SKM-1 (cell line): ENCODE measurements around the gene IL10RA.

Experiments used
- DNase-seq: peaks from one replicate; lab custom pipeline; 2025; ENCODE audit not compliant: unreplicated experiment; lab: John Stamatoyannopoulos, UW

IL10RA gene

DNA sequence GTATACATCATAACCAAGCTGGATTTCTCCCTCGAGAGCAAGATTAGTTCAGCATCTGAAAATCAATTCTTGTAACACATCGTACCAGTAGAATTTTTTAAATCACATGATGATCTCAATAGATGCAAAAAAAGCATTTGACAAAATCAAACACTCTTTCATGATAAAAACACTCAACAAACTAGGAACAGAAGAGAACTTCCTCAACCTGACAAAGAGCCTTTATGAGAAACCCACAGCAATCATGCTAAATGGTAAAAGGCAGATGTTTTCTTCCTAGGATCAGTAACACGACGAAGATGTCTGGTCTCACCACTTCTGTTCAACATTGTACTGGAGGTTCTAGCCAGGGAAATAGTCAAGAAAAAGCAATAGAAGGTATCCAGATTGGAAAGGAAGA is 56.6 kb downstream of the IL10RA start:
- no peak for DNase-seq

DNA sequence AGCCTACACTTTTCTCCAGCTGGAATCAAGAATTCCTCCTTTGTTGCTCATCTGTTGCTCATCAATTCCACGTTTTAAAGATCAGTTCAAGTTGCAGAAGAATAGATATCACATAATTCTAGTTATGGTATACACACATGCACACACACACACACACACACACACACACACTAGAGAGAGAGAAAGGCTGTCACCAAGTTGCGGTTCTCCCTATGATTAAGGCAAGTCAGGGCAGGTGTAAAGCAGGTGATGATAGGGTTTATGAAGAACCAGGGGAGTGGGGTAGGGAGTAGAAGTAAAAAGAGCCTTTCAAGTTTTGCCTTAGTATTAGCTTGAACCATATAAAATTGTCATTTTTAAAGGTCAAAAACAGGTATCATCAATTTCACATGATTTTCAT is 59.0 kb downstream of the IL10RA start:
- DNase-seq = no peak

DNA sequence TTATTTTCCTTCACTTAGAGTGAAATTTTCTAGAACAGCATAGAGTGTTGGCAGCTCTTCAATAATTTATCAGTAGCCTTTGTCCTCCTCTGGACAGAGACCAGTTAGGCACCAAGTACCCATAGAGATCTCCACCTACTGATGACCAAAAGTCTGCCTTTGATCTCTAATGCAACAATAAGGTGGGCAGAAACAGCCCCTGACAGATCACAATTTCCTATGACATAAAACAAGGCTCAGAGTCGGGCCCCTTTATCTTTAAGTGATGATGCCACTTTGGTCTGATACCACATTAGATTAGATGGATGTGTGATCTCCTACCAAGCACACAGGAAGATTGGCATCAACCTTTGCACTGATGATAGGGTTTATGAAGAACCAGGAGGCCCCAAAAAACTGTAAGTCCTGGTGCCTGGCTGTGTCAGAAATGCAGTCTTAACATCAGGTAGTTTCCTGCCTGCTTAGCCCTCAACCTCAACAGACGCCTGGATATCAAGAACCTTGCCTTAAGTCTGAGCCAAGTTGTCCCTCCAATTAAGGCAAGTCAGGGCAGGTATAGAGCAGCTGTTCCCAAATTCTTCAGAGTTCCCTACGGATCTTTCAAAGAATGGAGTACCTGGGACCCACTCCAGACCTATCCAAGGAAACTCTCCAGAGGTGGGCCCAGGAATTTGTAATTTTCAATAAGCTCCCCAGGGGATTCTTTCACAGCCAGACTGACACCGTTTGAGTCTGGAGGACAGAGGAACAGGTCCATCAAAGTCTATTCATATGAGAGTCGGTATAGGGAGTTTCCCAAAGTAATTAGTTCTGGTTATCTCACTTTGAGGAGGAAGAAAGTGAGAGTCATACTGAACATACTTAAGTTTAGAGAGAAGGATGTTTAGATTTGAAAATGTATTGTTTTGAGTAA is 60.1 kb downstream of the IL10RA start:
- DNase-seq = no peak

DNA sequence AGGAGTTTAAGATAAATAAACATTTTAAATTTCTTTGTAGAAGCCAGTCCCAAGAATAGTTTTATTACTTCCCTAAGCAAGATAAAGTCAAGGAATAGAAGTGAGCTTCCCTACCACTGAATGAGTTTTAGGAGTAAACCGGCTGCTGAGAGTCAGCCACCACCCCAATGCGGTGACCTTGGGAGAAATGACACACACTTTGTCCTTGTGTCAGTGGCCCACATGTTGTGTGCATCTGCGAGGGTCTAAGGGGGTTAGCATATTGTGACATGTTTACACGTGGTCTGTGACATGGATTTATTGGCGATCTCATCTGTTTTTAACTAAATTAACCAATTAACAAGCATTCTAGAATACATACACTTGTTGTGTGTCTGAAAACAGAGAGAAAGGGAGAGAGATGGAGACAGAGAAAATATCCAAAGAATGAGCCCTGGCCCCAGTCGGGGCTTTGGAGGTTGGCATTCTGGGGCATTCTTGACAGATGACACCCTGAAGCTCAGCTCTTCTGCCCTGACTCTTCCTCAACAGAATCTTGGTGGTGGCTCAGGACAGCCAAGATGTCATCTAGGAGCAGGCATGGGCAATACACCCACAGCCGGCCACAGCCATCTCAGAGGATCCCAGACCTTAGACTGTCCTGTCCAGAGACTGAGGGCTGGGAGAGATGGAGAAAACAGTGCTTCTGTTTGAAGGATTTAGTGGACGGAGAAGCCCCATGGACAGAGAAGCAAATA is 60.9 kb downstream of the IL10RA start:
- DNase-seq = no peak

DNA sequence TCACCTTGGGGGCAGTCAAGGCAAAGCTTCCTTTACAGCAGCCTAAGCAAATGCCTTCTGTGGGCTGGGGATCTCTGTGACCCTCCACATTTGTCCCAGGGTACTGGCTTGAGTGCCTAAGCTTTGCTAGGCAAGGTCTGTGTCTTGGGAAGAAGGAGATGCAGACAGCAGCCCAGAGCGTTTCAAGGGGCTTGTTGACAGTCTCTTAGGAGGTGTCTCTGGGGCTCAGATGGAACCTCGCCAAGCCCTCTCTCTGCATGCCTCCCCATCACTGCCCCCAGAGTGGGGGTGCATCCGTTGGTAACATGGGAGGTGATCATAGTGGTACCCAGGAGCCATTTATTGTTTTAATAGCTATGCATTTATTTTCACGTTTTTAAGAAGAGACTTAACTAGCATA is 61.6 kb downstream of the IL10RA start:
- DNase-seq = no peak

DNA sequence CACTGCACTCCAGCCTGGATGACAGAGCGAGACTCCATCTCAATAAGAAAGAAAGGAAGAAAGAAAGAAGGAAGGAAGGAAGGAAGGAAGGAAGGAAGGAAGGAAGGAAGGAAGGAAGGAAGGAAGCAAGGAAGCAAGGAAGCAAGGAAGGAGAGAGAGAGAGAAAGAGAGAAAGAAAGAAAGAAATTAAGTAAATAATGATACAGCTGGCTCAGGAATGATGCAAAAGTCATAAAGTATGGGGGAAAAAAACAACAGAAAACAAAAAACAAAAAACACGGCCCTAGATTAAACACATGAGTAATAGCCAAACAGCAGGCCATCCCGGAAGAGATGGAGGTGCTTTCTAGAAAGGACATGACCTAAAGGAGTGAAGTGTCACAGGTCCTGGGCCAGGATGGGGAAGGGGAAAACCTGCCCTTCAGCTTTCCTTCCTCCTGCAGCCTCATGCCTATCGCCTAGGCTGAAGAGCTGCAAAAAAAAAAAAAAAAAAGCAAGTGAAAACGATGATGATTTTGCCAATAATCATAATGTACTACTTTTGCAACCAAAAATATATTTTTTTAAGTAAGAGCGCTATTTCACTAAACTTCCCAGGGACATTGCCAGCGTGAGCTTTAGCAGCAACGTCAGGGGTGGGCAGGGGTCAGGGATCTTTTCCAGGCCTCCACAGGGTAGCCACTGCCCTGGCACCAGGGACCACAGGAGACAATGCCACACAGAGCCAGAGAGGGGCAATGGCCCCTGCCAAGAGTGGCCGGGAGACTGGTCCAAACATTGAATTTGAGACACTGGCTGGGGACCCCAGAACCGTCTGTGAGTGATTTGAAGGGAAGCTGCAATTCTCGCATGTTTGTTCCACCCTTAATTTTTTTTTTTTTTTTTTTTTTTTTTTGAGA is 62.5 kb downstream of the IL10RA start:
- no peak for DNase-seq

DNA sequence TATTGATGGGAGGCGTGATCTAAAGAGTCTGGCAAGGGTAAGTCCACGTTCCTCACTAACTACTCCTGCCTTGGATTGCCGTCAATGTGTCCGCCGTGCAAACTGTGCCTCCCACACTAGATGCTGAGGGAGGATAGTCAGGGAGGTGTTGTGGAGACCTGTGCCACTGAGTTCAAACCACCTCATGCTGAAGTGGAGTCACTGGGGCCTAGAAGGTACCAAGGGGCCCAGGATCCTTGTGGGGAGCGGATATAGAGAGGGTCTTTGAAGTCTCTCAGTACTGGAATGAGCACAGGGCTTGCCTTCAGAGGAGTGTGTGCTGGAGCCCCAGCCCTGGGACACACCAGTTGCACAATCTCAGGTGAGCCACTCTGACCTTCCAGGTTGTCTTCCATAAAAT is 63.6 kb downstream of the IL10RA start:
- no peak for DNase-seq

DNA sequence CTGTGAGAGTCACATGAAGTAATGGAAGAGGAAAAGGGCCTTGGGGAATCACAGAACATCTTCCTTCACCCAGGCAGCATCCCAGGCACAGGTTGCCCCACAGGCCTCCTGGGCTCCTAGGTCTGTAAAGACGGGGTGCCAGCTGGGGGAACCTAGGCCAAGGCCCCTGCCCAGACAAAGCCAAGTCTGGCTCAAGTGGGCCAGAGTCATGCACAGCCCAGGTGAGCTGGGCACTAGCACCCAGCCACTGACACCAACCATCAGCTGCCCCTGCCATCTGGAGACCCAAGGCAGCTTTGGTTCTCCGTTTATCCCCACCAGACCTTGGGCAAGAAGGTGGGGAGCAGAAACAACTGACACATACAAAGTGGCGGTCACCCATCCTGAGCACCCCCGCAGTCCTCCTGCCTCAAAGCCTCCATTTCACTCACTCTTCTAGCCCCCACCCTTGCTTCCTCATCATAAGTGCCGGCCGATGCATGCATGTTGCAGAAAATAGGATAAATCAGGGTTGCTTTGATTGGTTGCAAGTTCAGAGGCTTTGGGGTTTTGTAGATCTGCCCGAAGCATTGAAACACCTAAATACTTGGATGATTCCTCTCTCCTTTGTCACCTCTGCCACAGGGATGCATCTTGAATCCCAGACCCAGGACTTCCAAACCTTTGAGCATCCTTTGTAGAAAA is 64.2 kb downstream of the IL10RA start:
- no peak for DNase-seq
